ENCODE measurements around the gene GRAMD2B.

- TF ChIP-seq CTCF (IDR thresholded peaks at IDR 0.05) (no peak), POLR2A (IDR thresholded peaks at IDR 0.05) (no peak)
Measured at GRCh38 chr5:126526493-126526892, 103.3 kb downstream of the GRAMD2B start.

Measured in Peyer's patch (tissue), 4 donors.